A204.1 (cell line): Measurements from ENCODE around the gene PPM1L.
"Not testable (repeated sequence)": the region's sequence is repeated elsewhere in the genome, so short reads cannot be mapped to it uniquely, and the experiment has no call there.

Source experiments
- FAIRE-seq: peaks from 2 replicates; lab custom pipeline; 2012; peaks lifted over from hg19 to GRCh38; lab: Jason Lieb, UNC

Gene PPM1L

GRCh38 chr3:160935413-160936095 is 179.5 kb downstream of the PPM1L start:
- FAIRE-seq: no peak

DNA sequence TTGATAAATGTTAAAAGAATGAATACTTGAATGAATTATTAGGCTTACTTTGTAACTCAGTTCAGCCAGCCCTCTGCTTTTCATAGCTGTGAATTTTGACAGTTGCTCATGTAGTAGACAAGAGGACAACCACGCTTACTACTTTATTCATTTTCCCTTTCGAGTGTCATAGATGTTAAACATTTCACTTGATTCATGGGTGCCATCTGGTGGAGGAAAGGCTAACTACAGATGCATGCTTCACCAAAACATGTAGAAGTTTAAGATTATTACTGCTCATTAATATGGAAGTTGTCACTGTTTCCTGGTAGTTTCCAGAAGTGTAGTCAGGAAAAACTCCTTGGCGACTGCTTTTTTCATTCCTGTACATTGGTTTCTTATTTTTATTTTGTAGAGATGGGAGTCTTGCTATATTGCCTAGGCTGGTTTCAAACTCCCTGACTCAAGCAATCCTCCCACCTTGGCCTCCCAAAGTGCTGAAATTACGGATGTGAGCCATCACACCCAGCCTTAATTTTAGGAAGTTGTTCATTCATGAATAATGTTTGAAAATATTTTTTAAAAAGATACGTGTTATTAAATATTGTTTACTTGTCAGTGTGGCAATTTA is 186.0 kb downstream of the PPM1L start:
- peak; percentile 91 for FAIRE-seq

GRCh38 chr3:160943996-160944395 is 188.0 kb downstream of the PPM1L start:
- FAIRE-seq: no peak

- no peak for FAIRE-seq
Measured at GRCh38 chr3:160945336-160945735, 189.3 kb downstream of the PPM1L start.

DNA sequence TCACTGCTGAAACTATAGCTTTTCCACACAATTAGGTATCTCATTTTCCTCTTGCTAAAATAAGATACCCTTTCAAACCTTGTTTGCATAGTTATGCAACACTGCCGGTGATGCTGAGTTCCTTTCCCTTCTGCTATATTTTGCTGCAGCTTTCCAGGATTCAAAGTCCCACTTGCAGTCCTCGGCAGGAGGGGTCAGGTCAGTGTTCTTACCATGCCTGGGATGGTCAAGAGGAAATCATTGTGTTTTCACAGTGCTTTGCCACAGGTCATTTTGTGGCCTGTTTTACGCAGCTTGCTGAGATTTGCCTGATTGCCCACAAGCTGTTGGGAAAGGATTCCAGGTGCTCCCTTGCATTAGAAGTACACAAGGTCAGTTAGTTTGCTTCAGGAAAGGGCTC is 192.2 kb downstream of the PPM1L start:
- no peak for FAIRE-seq

GRCh38 chr3:160949460-160949859 is 193.4 kb downstream of the PPM1L start:
- no peak for FAIRE-seq

DNA sequence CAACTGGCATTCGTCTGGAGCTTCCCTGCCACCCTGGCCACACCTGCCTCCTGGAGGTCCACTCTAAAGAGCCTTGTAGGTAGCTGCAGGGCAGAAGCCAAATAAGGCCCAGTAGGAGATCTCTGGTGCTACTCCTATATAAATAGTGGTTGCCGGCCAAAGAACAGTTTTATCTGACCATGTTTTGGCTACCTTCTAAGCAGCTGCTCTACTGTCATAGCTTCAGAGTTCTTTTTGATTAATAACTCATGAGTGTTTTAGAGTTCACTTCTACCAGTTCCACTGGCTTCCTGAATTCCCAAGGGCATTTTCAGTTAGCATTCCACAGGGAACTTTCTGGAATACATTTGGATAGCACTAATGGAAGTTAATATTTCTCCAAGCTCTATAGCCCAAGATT is 194.5 kb downstream of the PPM1L start:
- no peak for FAIRE-seq

GRCh38 chr3:160950954-160951353 is 194.9 kb downstream of the PPM1L start:
- FAIRE-seq: no peak

GRCh38 chr3:160951642-160952487 is 195.8 kb downstream of the PPM1L start:
- no peak for FAIRE-seq

DNA sequence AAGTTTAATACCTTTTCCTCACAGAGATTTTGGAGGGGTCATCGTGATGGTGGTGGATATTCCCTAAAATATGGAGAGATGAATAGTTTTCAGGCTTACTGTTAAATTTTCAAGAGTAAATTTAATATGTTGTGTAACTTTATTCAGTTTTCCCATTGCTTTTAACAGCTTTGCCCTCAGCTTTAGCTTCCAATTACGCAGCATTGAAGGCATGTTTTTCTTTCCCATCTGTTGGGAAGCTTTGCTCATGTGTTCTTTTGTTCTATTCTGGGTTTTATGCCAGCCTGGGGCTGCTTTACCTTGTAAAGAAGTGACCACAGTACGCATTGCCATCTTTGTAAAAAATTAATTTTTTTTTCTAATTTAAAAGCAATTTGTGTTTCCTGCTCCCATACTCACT is 197.7 kb downstream of the PPM1L start:
- no peak for FAIRE-seq

- FAIRE-seq: no peak
Measured at GRCh38 chr3:160956785-160957184, 200.8 kb downstream of the PPM1L start.

GRCh38 chr3:160960568-160960967 is 204.5 kb downstream of the PPM1L start:
- FAIRE-seq: no peak

DNA sequence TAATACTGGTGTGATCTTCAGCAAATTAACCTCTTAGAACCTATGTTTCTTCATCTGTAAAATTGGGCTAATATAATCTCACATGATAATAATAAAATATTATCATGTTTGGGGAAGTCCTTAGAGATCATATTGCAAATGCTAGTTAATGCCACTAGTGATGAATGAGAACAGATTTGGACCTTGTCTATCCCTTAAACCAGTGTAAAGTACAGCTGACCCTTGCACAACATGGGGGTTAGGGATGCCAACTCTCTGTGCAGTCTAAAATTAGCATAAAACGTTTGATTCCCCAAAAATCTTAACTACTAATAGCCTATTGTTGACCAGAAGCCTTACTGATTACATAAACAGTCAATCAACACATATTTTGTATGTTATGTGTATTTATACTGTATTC is 207.9 kb downstream of the PPM1L start:
- no peak for FAIRE-seq

DNA sequence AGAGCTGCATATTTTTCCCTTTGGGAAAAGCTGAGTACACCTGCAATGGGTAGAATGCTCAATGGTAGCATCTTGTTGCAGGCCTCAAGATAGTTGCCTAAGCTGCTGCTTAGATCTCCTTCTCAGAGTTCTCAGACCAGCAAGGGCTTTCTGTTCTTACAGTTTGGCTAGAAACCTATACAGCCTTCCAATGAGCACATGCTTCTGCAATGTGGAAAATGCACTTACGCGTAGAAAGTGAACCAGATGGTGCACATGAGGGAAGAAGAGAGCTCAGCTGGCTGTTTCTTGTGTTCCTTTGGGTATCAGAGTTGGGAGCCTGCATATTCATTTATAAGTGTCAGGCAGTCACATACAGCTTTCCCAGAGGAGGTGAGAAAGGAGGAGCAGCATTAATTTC is 212.7 kb downstream of the PPM1L start:
- no peak for FAIRE-seq

DNA sequence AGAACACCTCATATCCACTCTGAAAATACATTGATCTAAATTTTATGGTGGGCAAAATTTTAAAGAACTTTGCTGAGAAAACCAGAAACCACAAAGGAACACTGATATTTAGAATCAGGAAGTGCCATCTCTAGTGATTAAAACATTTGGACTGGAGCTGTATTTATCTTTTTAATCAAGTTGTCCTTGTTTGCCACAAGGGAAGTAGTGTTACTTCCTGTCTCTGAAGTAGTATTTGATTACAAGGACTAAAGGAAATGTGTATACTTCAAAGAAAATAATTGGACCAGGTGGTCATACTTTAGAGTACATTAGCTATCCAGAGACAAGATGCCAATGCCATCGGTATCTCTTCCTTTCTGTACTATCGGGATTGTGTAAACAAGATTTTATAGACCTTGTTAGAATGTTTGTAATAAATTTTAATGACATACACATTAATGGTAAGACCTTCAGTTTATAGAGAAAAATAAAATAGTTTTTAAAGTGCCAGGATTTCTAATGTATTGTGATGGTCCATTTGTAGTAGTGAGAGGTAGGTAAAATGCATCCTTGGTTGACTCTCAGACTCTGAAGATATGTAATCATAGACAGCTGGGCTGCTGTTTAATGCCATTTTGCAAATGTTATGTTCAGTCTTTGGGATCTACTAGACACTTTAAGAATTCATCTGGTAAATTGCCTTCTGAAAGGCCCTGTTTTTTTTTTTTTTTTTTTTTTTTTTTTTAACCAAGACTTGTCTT is 217.2 kb downstream of the PPM1L start:
- FAIRE-seq: no peak

- FAIRE-seq: no peak
Measured at GRCh38 chr3:160977773-160978172, 221.7 kb downstream of the PPM1L start.

GRCh38 chr3:160980740-160981139 is 224.7 kb downstream of the PPM1L start:
- FAIRE-seq: no peak

DNA sequence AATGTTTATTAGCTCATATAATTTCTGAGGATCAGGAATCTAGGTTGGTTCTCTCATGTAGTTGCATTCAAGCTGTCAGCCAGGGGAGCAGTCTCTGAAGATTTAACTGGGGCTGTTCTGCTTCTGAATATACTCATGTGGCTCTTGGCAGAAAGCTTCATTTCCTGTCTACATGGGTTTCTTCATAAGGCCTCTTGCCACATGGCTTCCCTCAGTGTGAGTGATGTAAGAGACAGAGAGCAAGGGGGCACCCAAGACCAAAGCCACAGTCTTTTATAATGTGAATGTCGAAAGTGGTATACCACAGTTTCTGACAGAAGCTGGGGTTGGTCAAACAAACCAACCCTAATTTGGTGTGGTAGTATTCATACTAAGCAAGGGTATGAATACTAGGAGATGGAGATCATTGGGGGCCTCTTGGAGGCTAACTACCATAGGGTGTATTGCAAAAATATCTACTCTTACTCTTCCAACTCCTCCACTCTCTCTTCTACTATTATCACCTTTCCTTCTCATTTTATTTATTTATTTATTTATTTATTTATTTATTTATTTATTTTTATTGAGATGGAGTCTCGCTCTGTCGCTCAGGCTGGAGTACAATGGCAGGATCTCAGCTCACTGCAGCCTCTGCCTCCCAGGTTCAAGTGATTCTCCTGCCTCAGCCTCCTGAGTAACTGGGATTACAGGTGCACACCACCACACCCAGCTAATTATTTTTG is 225.3 kb downstream of the PPM1L start:
- FAIRE-seq: no peak

DNA sequence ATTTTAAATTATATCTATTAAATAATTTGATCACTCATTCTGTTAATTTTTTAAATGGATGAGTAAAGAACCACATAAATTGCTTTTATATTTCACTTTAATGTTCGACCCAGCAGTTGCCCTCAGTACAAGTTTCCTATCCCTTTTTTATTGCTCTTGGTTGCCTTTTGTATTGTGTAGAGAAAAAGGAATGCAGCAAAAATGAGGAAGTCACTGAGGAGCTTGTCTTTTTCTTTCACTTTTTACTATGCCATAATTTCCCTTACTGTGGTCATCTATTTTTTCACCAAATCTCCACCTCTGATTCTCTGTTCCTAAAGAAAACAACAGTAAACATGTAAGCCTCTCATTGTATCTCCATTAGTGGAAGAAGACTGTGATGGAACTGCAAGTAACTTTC is 226.5 kb downstream of the PPM1L start:
- FAIRE-seq: no peak

DNA sequence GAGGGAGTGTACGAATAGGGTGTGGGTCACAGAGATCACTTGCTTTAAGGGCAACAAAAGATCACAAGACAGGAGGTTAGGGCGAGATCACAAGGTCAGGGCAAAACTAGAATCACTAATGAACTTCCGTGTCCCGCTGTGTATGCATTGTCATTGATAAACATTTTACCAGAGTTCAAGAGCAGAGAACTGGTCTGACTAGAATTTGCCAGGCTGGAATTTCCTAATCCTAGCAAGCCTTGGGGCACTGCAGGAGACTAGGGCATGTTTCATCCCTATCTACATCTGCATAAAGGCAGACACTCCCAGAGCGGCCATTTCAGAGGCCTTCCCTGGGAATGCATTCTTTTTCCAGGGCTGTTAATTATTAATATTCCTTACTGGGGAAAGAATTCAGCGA is 227.9 kb downstream of the PPM1L start:
- not testable (repeated sequence) for FAIRE-seq

GRCh38 chr3:160986069-160986468 is 230.0 kb downstream of the PPM1L start:
- no peak for FAIRE-seq
